Gastroesophageal sphincter (tissue), 3 donors: ENCODE results near the gene GDPD3.

Experiments used
- POLR2A ChIP-seq, 2 donors: fragments of 450-650 bp; IDR thresholded peaks; one replicate each; pipeline ENCODE4 v1.6.1; 2017; ENCODE audit warnings: antibody characterized with exemption in 2 of 2, mild to moderate bottlenecking in 2 of 2, moderate library complexity in 1 of 2
- TF ChIP-seq, protein P1 (sequence below), 4 experiments: fragments of 200-600 bp in 2 of 4; fragments of 450-650 bp in 2 of 4; sonication (generic) in 1 of 4; IDR thresholded peaks; one replicate each; pipeline ENCODE4 v1.5.1; 2017 to 2019; ENCODE audit warnings: antibody characterized with exemption in 4 of 4, mild to moderate bottlenecking in 2 of 4, moderate library complexity in 2 of 4

- TF ChIP-seq, protein P1, sequence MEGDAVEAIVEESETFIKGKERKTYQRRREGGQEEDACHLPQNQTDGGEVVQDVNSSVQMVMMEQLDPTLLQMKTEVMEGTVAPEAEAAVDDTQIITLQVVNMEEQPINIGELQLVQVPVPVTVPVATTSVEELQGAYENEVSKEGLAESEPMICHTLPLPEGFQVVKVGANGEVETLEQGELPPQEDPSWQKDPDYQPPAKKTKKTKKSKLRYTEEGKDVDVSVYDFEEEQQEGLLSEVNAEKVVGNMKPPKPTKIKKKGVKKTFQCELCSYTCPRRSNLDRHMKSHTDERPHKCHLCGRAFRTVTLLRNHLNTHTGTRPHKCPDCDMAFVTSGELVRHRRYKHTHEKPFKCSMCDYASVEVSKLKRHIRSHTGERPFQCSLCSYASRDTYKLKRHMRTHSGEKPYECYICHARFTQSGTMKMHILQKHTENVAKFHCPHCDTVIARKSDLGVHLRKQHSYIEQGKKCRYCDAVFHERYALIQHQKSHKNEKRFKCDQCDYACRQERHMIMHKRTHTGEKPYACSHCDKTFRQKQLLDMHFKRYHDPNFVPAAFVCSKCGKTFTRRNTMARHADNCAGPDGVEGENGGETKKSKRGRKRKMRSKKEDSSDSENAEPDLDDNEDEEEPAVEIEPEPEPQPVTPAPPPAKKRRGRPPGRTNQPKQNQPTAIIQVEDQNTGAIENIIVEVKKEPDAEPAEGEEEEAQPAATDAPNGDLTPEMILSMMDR (IDR thresholded peaks at IDR 0.05), result no peak
- TF ChIP-seq POLR2A (IDR thresholded peaks at IDR 0.05), result no peak
Observed at GRCh38 chr16:30121741-30122571, 8.6 kb upstream of the GDPD3 start.
